Astrocyte (in vitro differentiated cells and primary cell): ENCODE results near the gene CSRP2. TPM values are rescaled to one million over a fixed set of nuclear protein-coding genes. Genes with fewer than 3 reads are reported as not detected.

Source experiments
- DNase-seq: peaks from one replicate; pipeline ENCODE4 v3.0.0-alpha.2; 2010; ENCODE audit warnings: low read depth
- FAIRE-seq: peaks from 2 replicates; lab custom pipeline; 2011; peaks lifted over from hg19 to GRCh38; lab: Jason Lieb, UNC
- H2AFZ ChIP-seq: 2 replicates; pipeline ENCODE4 v1.6.0; 2012; ENCODE audit warnings: low read depth, low read length, inconsistent platforms
- H3K27ac ChIP-seq: 2 replicates; pipeline ENCODE4 v1.5.1; 2011; ENCODE audit warnings: low read depth, low read length, inconsistent platforms
- H3K27me3 ChIP-seq: 2 replicates; pipeline ENCODE4 v1.6.0; 2011; ENCODE audit warnings: low read length, inconsistent platforms; ENCODE audit not compliant: insufficient read depth
- H3K36me3 ChIP-seq: 2 replicates; pipeline ENCODE4 v1.5.1; 2011; ENCODE audit warnings: low read length, inconsistent platforms; ENCODE audit not compliant: insufficient read depth
- H3K4me1 ChIP-seq: 2 replicates; pipeline ENCODE4 v1.5.1; 2011; ENCODE audit warnings: low read length, inconsistent platforms; ENCODE audit not compliant: insufficient read depth
- H3K4me2 ChIP-seq: 2 replicates; pipeline ENCODE4 v1.6.0; 2012; ENCODE audit warnings: low read length, inconsistent platforms
- H3K4me3 ChIP-seq: 2 replicates; pipeline ENCODE4 v1.5.1; 2011; ENCODE audit warnings: low read depth, mild to moderate bottlenecking, low read length, inconsistent platforms; ENCODE audit not compliant: insufficient read depth
- H3K79me2 ChIP-seq: 2 replicates; pipeline ENCODE4 v1.6.0; 2012; ENCODE audit warnings: mild to moderate bottlenecking, low read length, inconsistent platforms; ENCODE audit not compliant: insufficient read depth
- H3K9ac ChIP-seq: 2 replicates; pipeline ENCODE4 v1.6.0; 2012; ENCODE audit warnings: mild to moderate bottlenecking, low read length, inconsistent platforms
- H3K9me3 ChIP-seq: 2 replicates; pipeline ENCODE4 v1.5.1; 2012; ENCODE audit warnings: low read depth, mild to moderate bottlenecking, low read length, inconsistent platforms; ENCODE audit not compliant: insufficient read depth
- H4K20me1 ChIP-seq: 2 replicates; pipeline ENCODE4 v1.6.0; 2012; ENCODE audit warnings: low read length, inconsistent platforms; ENCODE audit not compliant: insufficient read depth
- H3K27ac Mint-ChIP-seq: one replicate; pipeline ENCODE4 v1.8.0; 2021; ENCODE audit warnings: mild to moderate bottlenecking, mixed read lengths; ENCODE audit not compliant: unreplicated experiment
- H3K27me3 Mint-ChIP-seq: one replicate; pipeline ENCODE4 v1.8.0; 2021; ENCODE audit warnings: low read depth, mixed read lengths; ENCODE audit not compliant: unreplicated experiment
- H3K36me3 Mint-ChIP-seq: one replicate; pipeline ENCODE4 v1.8.0; 2021; ENCODE audit warnings: low read depth, mixed read lengths; ENCODE audit not compliant: unreplicated experiment
- H3K4me1 Mint-ChIP-seq: one replicate; pipeline ENCODE4 v1.8.0; 2021; ENCODE audit warnings: low read depth, mixed read lengths; ENCODE audit not compliant: unreplicated experiment
- H3K4me3 Mint-ChIP-seq: one replicate; pipeline ENCODE4 v1.8.0; 2021; ENCODE audit warnings: mild to moderate bottlenecking, moderate library complexity, mixed read lengths; ENCODE audit not compliant: unreplicated experiment
- H3K9me3 Mint-ChIP-seq: one replicate; pipeline ENCODE4 v1.8.0; 2021; ENCODE audit warnings: mild to moderate bottlenecking, mixed read lengths; ENCODE audit not compliant: unreplicated experiment
- CTCF ChIP-seq: IDR thresholded peaks from 2 replicates; pipeline ENCODE4 v1.5.1; 2011; ENCODE audit warnings: low read depth, mild to moderate bottlenecking, inconsistent platforms, low read length, moderate library complexity; ENCODE audit not compliant: insufficient read depth
- EZH2 ChIP-seq: IDR thresholded peaks from 2 replicates; pipeline ENCODE4 v1.6.1; 2012; ENCODE audit warnings: mild to moderate bottlenecking, low read length, inconsistent platforms; ENCODE audit not compliant: insufficient read depth
- total RNA-seq: library from RNA; stranded (reverse); gene quantifications from 2 replicates; pipeline ENCODE4 v1.2.1, GENCODE V29; 2021

Gene CSRP2
- total RNA-seq, 1 donor from 2014 or later, result 265 TPM

DNA sequence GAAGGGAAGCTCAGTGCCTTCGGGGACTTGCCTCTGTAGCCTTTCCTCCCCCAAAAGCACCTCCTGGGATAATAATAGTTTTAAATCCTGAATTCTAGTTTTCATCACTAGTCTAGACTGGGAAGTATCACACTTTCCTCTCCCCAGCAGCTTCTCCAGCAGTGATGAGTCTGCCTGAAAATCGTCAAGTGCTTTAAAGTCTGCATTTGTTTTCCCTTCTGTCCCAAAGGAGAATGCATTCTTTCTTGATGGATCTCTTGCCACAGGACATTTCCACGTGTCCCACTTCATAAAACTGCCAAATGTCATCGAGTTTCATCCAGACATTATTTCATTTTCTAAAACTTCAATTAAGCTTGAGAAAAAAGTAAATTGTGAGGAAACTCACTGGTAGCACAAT is 15.0 kb downstream of the CSRP2 start:
- Histone ChIP-seq H3K27ac (peak overlapping the region; percentile 82), H4K20me1 (no peaks in the 10 kb centered on the region), H3K36me3 (peaks cover 14% of the 10 kb centered on the region), H3K4me2 (peak overlapping the region; percentile 66), H2AFZ (no peak overlapping the region), H3K79me2 (peaks cover 23% of the 10 kb centered on the region), H3K4me3 (peak overlapping the region; percentile 19), H3K27me3 (no peaks in the 10 kb centered on the region), H3K4me1 (peaks cover 42% of the 10 kb centered on the region), H3K9me3 (no peaks in the 10 kb centered on the region), H3K9ac (peak overlapping the region; percentile 67)
- TF ChIP-seq EZH2 (no peak), CTCF (no peak)
- peak overlapping the region; percentile 97 for H3K27ac Mint-ChIP-seq
- no peak for DNase-seq
- H3K4me1 Mint-ChIP-seq, result peaks cover 76% of the 10 kb centered on the region
- FAIRE-seq, result peak; percentile 54
- H3K36me3 Mint-ChIP-seq, result peaks cover 24% of the 10 kb centered on the region
- no peaks in the 10 kb centered on the region for H3K9me3 Mint-ChIP-seq
- no peaks in the 10 kb centered on the region for H3K27me3 Mint-ChIP-seq
- H3K4me3 Mint-ChIP-seq, result no peak overlapping the region

- Histone ChIP-seq H3K27me3 (no peaks in the 10 kb centered on the region), H3K9ac (peak overlapping the region; percentile 67), H3K9me3 (no peaks in the 10 kb centered on the region), H4K20me1 (no peaks in the 10 kb centered on the region), H3K4me2 (peak overlapping the region; percentile 66), H2AFZ (no peak overlapping the region), H3K27ac (peak overlapping the region; percentile 82), H3K36me3 (peaks cover 16% of the 10 kb centered on the region), H3K79me2 (peaks cover 19% of the 10 kb centered on the region), H3K4me1 (peaks cover 41% of the 10 kb centered on the region), H3K4me3 (peak overlapping the region; percentile 19)
- Mint-ChIP-seq H3K9me3 (no peaks in the 10 kb centered on the region), H3K36me3 (peaks cover 20% of the 10 kb centered on the region), H3K27ac (peak overlapping the region; percentile 97), H3K27me3 (no peaks in the 10 kb centered on the region), H3K4me1 (peaks cover 77% of the 10 kb centered on the region), H3K4me3 (peak overlapping the region; percentile 17)
- TF ChIP-seq EZH2 (no peak), CTCF (no peak)
- DNase-seq (peak; percentile 93), FAIRE-seq (peak; percentile 95)
Measured at GRCh38 chr12:76863005-76863670, 15.7 kb downstream of the CSRP2 start.

GRCh38 chr12:76860256-76860655 is 18.6 kb downstream of the CSRP2 start:
- peaks cover 55% of the 10 kb centered on the region for H3K4me1 Mint-ChIP-seq
- TF ChIP-seq CTCF, result no peak
- TF ChIP-seq EZH2, result no peak
- FAIRE-seq, result no peak

More at GRCh38 chr12:76860256-76860655, 18.6 kb downstream of the CSRP2 start:
- H2AFZ ChIP-seq, result no peak overlapping the region
- peaks cover 24% of the 10 kb centered on the region for H3K4me1 ChIP-seq
- H3K27me3 Mint-ChIP-seq, result no peaks in the 10 kb centered on the region
- H3K36me3 ChIP-seq, result peaks cover 33% of the 10 kb centered on the region
- peaks cover 3% of the 10 kb centered on the region for H3K79me2 ChIP-seq
- no peaks in the 10 kb centered on the region for H3K27me3 ChIP-seq
- no peak overlapping the region for H3K9ac ChIP-seq
- H3K4me3 Mint-ChIP-seq, result no peak overlapping the region
- no peak for DNase-seq
- peak overlapping the region; percentile 30 for H3K27ac Mint-ChIP-seq
- no peaks in the 10 kb centered on the region for H3K9me3 Mint-ChIP-seq
- peaks cover 32% of the 10 kb centered on the region for H3K36me3 Mint-ChIP-seq
- H4K20me1 ChIP-seq, result no peaks in the 10 kb centered on the region
- no peak overlapping the region for H3K27ac ChIP-seq
- H3K9me3 ChIP-seq, result peaks cover 3% of the 10 kb centered on the region
- no peak overlapping the region for H3K4me2 ChIP-seq
- H3K4me3 ChIP-seq, result no peak overlapping the region
